NCI-H82 treated with DMSO at 0.1 percent for 48 hours (cell line): Measurements from ENCODE around the gene GNPTAB.
A peak's percentile ranks its signal among the peaks of the same experiment; 100 is the strongest.

ENCODE experiments used
- DNase-seq: peaks from one replicate; lab custom pipeline; 2025; ENCODE audit not compliant: unreplicated experiment; lab: John Stamatoyannopoulos, UW

GNPTAB gene

GRCh38 chr12:101775816-101776215 lies 54.9 kb downstream of the GNPTAB start:
- no peak for DNase-seq

- DNase-seq = peak; percentile 46
Observed at GRCh38 chr12:101773650-101774162, 57.1 kb downstream of the GNPTAB start.

- no peak for DNase-seq
Observed at GRCh38 chr12:101772012-101772775, 58.6 kb downstream of the GNPTAB start.

GRCh38 chr12:101769865-101770264 lies 60.9 kb downstream of the GNPTAB start:
- DNase-seq = no peak

- no peak for DNase-seq
Observed at GRCh38 chr12:101768781-101769180, 62.0 kb downstream of the GNPTAB start.

GRCh38 chr12:101767537-101767936 lies 63.2 kb downstream of the GNPTAB start:
- DNase-seq = no peak

DNA sequence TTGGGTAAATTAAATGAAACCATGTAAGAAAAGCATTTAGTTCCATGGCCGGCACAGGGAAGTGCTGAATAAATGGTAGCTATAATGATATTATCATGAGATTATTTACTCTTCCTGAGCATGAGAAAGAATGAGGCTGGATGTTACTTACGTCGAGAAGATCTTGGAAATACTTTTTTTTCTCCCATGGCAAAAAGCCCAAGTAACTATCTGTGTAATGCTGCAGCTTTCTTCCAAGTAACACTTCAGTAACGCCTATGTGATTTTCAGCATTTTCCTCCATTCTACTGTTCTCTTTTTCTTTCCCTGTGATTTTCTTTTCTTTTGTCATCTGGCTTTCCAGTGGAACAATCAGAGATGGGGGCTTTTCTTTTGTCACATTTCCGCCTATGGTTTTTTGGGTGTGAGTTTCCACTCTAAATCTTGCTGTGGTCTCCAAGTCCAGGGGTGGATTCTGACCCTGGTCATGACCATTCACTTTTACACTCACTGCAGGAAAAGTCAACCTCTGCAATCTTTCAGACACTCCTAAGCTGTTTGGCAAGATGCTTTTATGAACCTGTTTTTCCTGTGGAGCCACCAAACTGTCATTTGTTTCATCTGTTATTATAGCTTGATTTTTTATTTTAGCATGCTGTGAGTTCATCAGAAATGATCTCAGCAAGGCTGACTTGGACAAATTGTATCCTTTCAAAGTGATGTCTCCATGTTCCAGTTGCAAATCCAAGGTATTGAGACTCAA lies 66.5 kb downstream of the GNPTAB start:
- DNase-seq = no peak

- no peak for DNase-seq
Observed at GRCh38 chr12:101763246-101763931, 67.4 kb downstream of the GNPTAB start.

DNA sequence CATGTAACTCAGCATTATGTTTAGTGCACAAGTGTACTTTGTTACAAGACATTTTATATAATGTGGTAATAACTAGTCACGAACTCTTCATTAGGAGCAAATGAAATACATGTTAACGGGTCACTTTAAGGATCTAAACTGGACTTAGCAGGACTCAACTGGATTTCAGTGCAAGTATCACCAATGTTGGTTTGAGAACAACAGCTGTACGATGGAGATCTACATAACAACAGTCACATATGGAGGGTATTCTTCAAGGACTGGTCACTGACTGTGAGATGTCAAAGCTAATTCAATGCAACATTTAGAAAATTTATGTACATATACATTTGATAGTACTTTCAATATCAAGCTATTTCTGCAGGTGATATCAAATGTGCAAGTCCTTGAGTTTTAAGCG lies 69.0 kb downstream of the GNPTAB start:
- DNase-seq = no peak

GRCh38 chr12:101761350-101761749 lies 69.4 kb downstream of the GNPTAB start:
- DNase-seq = no peak

GRCh38 chr12:101759396-101760047 lies 71.2 kb downstream of the GNPTAB start:
- DNase-seq = no peak

DNA sequence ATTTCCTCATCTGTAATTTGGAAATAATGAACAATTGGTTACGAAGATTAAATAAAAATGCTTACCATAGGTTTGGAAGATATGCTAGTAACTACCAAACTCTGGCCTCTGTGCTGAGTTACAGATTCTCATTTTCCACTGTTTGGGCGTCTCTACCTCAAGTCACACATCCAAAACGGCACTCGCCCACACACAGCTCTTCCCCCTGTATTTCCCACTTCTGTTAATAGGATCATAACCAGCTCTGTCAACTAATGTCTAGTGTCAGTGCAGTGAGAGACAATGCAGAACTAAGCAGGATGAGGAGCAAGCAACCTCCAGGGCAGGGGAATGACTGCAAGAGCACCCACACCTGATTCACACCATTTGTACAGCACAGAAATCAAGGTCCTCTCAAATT lies 80.6 kb downstream of the GNPTAB start:
- no peak for DNase-seq

GRCh38 chr12:101749657-101750056 lies 81.1 kb downstream of the GNPTAB start:
- DNase-seq = no peak

DNA sequence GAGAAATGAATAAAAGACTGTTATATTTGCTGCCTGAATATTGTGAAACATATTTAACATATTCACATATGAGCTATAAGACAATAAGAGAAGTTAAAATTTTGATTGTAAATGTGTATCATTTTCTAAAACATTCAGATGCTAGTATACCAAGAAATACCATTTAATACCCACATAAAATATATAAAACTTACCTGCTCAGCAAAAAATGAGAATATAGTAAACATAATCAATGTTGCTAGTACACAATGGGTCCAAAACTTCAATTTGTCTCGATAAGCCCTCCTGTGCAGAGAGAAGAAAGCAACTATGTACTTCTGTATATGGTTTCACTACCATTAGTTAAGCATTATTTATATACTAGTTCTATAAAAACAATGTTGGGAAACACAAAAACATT lies 81.9 kb downstream of the GNPTAB start:
- no peak for DNase-seq

GRCh38 chr12:101747697-101748096 lies 83.1 kb downstream of the GNPTAB start:
- DNase-seq = no peak

DNA sequence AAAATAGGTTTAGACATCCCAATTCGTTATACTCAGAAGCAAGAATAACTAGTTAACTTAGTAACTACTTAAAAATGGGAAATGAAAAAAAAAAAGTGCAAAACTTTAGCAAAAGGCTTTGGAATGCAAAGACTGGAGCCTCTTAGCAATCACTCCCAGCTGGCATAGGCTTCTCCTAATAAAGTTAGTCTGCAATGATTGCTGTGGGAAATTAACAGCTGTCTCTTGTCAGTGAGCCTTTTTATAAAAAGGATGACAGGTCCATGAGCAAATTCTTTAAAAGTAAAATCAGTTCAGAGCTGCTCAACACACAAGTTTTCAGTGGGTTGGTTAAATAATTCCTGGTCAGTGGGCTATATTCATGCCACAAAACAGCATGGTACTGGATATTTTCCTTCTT lies 84.1 kb downstream of the GNPTAB start:
- no peak for DNase-seq

- DNase-seq = no peak
Observed at GRCh38 chr12:101746196-101746595, 84.6 kb downstream of the GNPTAB start.

DNA sequence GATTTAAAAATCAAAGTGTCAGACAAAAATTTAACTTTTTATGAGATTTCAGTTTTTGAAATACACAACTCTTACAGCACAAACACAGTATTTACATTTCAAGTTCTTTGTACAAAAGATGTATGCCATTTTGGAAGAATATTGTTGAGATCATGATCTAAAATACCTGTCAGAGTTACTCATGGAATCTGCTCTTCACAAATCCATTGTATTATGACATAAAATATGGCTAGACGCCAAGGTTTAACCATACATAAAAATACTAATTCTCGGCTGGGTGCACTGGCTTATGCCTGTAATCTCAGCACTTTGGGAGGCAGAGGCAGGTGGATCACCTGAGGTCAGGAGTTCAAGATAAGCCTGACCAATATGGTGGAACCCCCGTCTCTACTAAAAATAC lies 85.3 kb downstream of the GNPTAB start:
- no peak for DNase-seq

DNA sequence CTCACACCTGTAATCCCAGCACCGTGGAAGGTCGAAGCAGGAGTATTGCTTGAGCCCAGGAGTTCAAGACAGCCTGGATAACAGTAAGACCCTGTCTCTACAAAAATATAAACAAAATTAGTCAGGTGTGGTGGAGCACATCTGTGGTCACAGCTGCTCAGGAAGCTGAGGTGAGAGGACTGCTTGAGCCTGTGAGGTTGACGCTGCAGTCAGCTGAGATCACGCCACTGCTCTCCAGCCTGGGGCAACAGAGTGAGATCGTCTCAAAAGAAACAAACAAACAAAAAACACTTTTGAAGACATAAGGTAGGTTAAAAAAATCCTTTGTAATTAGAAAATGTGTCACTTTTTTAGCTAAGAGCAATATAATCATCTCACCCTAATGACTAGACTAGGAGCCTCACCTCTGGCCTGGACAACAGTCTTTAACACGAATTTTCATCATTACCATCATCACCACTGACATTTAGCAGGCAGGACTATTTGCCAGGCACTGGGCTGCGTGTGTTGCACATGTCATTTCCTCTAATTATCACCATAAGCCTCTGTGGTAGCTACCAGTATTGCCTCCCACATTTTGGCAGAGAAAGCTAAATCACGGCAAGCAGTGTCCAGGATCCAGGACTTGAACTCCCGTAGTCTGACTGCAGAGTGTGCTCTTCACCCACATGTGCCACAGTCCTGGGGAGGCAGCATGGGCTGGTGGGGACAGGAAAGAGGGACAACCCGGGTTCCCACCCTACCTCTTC lies 86.9 kb downstream of the GNPTAB start:
- DNase-seq = no peak

- DNase-seq = no peak
Observed at GRCh38 chr12:101743242-101743641, 87.5 kb downstream of the GNPTAB start.

- DNase-seq = no peak
Observed at GRCh38 chr12:101740980-101741379, 89.8 kb downstream of the GNPTAB start.
